ENCODE results near the gene DMAP1.
"Not testable (repeated sequence)": the region's sequence is repeated elsewhere in the genome, so short reads cannot be mapped to it uniquely, and the experiment has no call there.

The DMAP1 gene, protein sequence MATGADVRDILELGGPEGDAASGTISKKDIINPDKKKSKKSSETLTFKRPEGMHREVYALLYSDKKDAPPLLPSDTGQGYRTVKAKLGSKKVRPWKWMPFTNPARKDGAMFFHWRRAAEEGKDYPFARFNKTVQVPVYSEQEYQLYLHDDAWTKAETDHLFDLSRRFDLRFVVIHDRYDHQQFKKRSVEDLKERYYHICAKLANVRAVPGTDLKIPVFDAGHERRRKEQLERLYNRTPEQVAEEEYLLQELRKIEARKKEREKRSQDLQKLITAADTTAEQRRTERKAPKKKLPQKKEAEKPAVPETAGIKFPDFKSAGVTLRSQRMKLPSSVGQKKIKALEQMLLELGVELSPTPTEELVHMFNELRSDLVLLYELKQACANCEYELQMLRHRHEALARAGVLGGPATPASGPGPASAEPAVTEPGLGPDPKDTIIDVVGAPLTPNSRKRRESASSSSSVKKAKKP

GRCh38 chr1:44213222-44214112, at the start of gene DMAP1:
Gene DMAP1 (plus strand): TSS chr1:44213471. CDS start chr1:44213754, 283 bp downstream.
- peaks cover 30% of the 10 kb centered on the region for H3K4me1 ChIP-seq (ENCODE audit: insufficient read depth, low read length)
- no peaks in the 10 kb centered on the region for H3K9me3 ChIP-seq (ENCODE audit: low read length)
- peak within 1 kb of the TSS; percentile 76 for H3K27ac ChIP-seq (ENCODE audit: low read depth, low read length)
- peak within 1 kb of the TSS; percentile 96 for H3K9ac ChIP-seq (ENCODE audit: low read length)
- H3K4me3 ChIP-seq (ENCODE audit: low read depth in 1 of 2, low read length in 2 of 2), result peak within 1 kb of the TSS; percentile 93 to 98
- H3K36me3 ChIP-seq (ENCODE audit: insufficient read depth, low read length), result peaks cover 32% of the 10 kb centered on the region
- H3K27me3 ChIP-seq (ENCODE audit: control insufficient read depth in 1 of 2, insufficient read depth in 2 of 2, low read length in 2 of 2), result no peaks in the 10 kb centered on the region

- H3K36me3 ChIP-seq (ENCODE audit: insufficient read depth, low read length), result no peaks in the 10 kb centered on the region
- H3K4me3 ChIP-seq (ENCODE audit: low read depth in 1 of 2, low read length in 2 of 2), result no peak overlapping the region
- no peak overlapping the region for H3K9ac ChIP-seq (ENCODE audit: low read length)
- H3K4me1 ChIP-seq (ENCODE audit: insufficient read depth, low read length), result no peaks in the 10 kb centered on the region
- no peaks in the 10 kb centered on the region for H3K9me3 ChIP-seq (ENCODE audit: low read length)
- no peaks in the 10 kb centered on the region for H3K27me3 ChIP-seq (ENCODE audit: control insufficient read depth in 1 of 2, insufficient read depth in 2 of 2, low read length in 2 of 2)
- no peak overlapping the region for H3K27ac ChIP-seq (ENCODE audit: low read depth, low read length)
Measured at GRCh38 chr1:44168520-44169098, 44.7 kb upstream of the DMAP1 start.

- H3K27me3 ChIP-seq (ENCODE audit: control insufficient read depth in 1 of 2, insufficient read depth in 2 of 2, low read length in 2 of 2), result no peaks in the 10 kb centered on the region
- H3K9ac ChIP-seq (ENCODE audit: low read length), result no peak overlapping the region
- H3K9me3 ChIP-seq (ENCODE audit: low read length), result no peaks in the 10 kb centered on the region
- H3K4me1 ChIP-seq (ENCODE audit: insufficient read depth, low read length), result no peaks in the 10 kb centered on the region
- no peak overlapping the region for H3K4me3 ChIP-seq (ENCODE audit: low read depth in 1 of 2, low read length in 2 of 2)
- no peaks in the 10 kb centered on the region for H3K36me3 ChIP-seq (ENCODE audit: insufficient read depth, low read length)
- no peak overlapping the region for H3K27ac ChIP-seq (ENCODE audit: low read depth, low read length)
Measured at GRCh38 chr1:44170281-44170823, 42.9 kb upstream of the DMAP1 start.

- Histone ChIP-seq H3K27me3 (ENCODE audit: control insufficient read depth in 1 of 2, insufficient read depth in 2 of 2, low read length in 2 of 2) (no peaks in the 10 kb centered on the region), H3K4me3 (ENCODE audit: low read depth in 1 of 2, low read length in 2 of 2) (no peak overlapping the region), H3K36me3 (ENCODE audit: insufficient read depth, low read length) (no peaks in the 10 kb centered on the region), H3K9ac (ENCODE audit: low read length) (no peak overlapping the region), H3K9me3 (ENCODE audit: low read length) (no peaks in the 10 kb centered on the region), H3K4me1 (ENCODE audit: insufficient read depth, low read length) (no peaks in the 10 kb centered on the region), H3K27ac (ENCODE audit: low read depth, low read length) (no peak overlapping the region)
Measured at GRCh38 chr1:44174630-44175029, 38.6 kb upstream of the DMAP1 start.

- Histone ChIP-seq H3K4me3 (ENCODE audit: low read depth in 1 of 2, low read length in 2 of 2) (no peak overlapping the region), H3K9me3 (ENCODE audit: low read length) (no peaks in the 10 kb centered on the region), H3K27ac (ENCODE audit: low read depth, low read length) (no peak overlapping the region)
Measured at GRCh38 chr1:44200336-44200735, 12.9 kb upstream of the DMAP1 start.

DNA sequence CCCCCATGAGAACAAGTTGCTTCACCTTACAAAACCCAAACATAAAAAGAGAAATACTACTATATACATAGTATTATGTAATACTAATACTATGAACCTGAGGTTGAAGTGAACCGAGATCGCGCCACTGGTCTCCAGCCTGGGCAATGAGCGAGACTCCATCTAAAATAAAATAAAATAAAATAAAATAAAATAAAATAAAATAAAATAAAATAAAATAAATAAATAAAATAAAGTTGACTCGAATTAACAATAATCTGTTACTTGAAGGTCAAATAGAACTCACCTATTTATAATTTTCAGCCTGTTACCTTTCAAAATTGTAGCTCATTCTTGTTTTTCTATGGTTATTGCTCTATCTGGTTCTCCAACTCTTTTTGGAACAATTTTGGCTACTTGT, 6.7 kb upstream of the DMAP1 start:
- not testable (repeated sequence) for H3K36me3 ChIP-seq (ENCODE audit: insufficient read depth, low read length); H3K9ac ChIP-seq (ENCODE audit: low read length); H3K4me3 ChIP-seq (ENCODE audit: low read depth in 1 of 2, low read length in 2 of 2); H3K4me1 ChIP-seq (ENCODE audit: insufficient read depth, low read length); H3K9me3 ChIP-seq (ENCODE audit: low read length); H3K27me3 ChIP-seq (ENCODE audit: control insufficient read depth in 1 of 2, insufficient read depth in 2 of 2, low read length in 2 of 2); H3K27ac ChIP-seq (ENCODE audit: low read depth, low read length)

More at GRCh38 chr1:44200336-44200735, 12.9 kb upstream of the DMAP1 start:
- no peaks in the 10 kb centered on the region for H3K27me3 ChIP-seq (ENCODE audit: control insufficient read depth in 1 of 2, insufficient read depth in 2 of 2, low read length in 2 of 2)
- no peaks in the 10 kb centered on the region for H3K36me3 ChIP-seq (ENCODE audit: insufficient read depth, low read length)
- H3K4me1 ChIP-seq (ENCODE audit: insufficient read depth, low read length), result no peaks in the 10 kb centered on the region
- H3K9ac ChIP-seq (ENCODE audit: low read length), result no peak overlapping the region

GRCh38 chr1:44208226-44208625, 5.0 kb upstream of the DMAP1 start:
- Histone ChIP-seq H3K9me3 (ENCODE audit: low read length) (no peaks in the 10 kb centered on the region), H3K36me3 (ENCODE audit: insufficient read depth, low read length) (no peaks in the 10 kb centered on the region), H3K27ac (ENCODE audit: low read depth, low read length) (no peak overlapping the region), H3K27me3 (ENCODE audit: control insufficient read depth in 1 of 2, insufficient read depth in 2 of 2, low read length in 2 of 2) (no peaks in the 10 kb centered on the region), H3K4me1 (ENCODE audit: insufficient read depth, low read length) (peaks cover 9% of the 10 kb centered on the region), H3K4me3 (ENCODE audit: low read depth in 1 of 2, low read length in 2 of 2) (no peak overlapping the region), H3K9ac (ENCODE audit: low read length) (no peak overlapping the region)

DNA sequence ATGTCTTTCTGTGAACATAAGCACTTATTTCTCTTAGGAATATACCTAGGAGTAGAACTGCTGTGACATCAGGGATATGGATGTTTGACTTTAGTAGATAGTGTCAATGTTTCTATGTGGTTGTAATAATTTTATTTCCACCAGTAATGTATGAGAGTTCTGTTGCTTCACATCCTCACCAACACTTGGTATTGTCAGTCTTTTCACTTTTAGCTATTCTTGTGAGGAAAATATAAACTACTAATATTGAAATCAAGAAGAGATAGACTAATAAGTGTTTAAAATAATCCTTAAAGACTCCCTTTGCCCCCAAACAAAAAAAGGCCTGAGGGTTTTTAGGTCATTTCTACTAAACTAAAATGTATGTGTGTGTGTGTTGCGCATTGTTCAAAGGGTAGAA, 2.7 kb upstream of the DMAP1 start:
- no peak overlapping the region for H3K9ac ChIP-seq (ENCODE audit: low read length)
- no peaks in the 10 kb centered on the region for H3K27me3 ChIP-seq (ENCODE audit: control insufficient read depth in 1 of 2, insufficient read depth in 2 of 2, low read length in 2 of 2)
- peaks cover 6% of the 10 kb centered on the region for H3K36me3 ChIP-seq (ENCODE audit: insufficient read depth, low read length)
- no peak overlapping the region for H3K4me3 ChIP-seq (ENCODE audit: low read depth in 1 of 2, low read length in 2 of 2)
- no peaks in the 10 kb centered on the region for H3K9me3 ChIP-seq (ENCODE audit: low read length)
- H3K27ac ChIP-seq (ENCODE audit: low read depth, low read length), result no peak overlapping the region
- peaks cover 19% of the 10 kb centered on the region for H3K4me1 ChIP-seq (ENCODE audit: insufficient read depth, low read length)

GRCh38 chr1:44212355-44213221, 683 bp upstream of the DMAP1 start:
- peaks cover 24% of the 10 kb centered on the region for H3K4me1 ChIP-seq (ENCODE audit: insufficient read depth, low read length)
- H3K9me3 ChIP-seq (ENCODE audit: low read length), result no peaks in the 10 kb centered on the region
- peak overlapping the region; percentile 93 to 98 for H3K4me3 ChIP-seq (ENCODE audit: low read depth in 1 of 2, low read length in 2 of 2)
- H3K36me3 ChIP-seq (ENCODE audit: insufficient read depth, low read length), result peaks cover 23% of the 10 kb centered on the region
- peak overlapping the region; percentile 53 for H3K27ac ChIP-seq (ENCODE audit: low read depth, low read length)
- H3K27me3 ChIP-seq (ENCODE audit: control insufficient read depth in 1 of 2, insufficient read depth in 2 of 2, low read length in 2 of 2), result no peaks in the 10 kb centered on the region
- H3K9ac ChIP-seq (ENCODE audit: low read length), result peak overlapping the region; percentile 96

DNA sequence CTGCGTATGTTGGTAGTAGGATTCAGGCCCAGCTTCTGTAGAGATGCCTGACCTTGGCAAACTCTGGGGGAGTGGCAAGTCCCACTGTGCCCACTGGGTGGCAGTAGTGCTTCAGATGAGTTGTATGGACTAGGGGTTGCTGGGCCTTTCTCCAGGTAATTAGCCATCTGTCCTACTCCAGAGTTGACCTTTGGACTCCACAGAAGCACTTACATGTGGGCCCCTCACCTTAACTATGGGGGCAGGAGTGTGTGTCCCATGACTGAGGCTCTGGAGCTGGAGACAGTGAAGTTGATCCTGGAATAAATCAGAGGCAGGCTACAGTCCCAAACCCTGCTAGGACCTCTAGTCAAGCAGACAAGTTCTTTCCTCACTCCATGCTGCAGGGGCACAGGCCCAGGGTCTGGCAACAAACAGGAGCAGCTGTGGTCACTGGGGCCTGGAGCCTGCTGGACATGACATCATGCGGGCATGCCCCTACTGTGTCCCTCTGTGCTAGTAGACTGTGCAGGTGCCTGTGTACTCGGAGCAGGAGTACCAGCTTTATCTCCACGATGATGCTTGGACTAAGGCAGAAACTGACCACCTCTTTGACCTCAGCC, 4.6 kb downstream of the DMAP1 start:
- Histone ChIP-seq H3K4me1 (ENCODE audit: insufficient read depth, low read length) (peaks cover 21% of the 10 kb centered on the region), H3K36me3 (ENCODE audit: insufficient read depth, low read length) (peaks cover 62% of the 10 kb centered on the region), H3K27me3 (ENCODE audit: control insufficient read depth in 1 of 2, insufficient read depth in 2 of 2, low read length in 2 of 2) (no peaks in the 10 kb centered on the region), H3K9me3 (ENCODE audit: low read length) (no peaks in the 10 kb centered on the region), H3K27ac (ENCODE audit: low read depth, low read length) (no peak overlapping the region), H3K9ac (ENCODE audit: low read length) (no peak overlapping the region), H3K4me3 (ENCODE audit: low read depth in 1 of 2, low read length in 2 of 2) (no peak overlapping the region)

Measured in muscle layer of colon (tissue), 2 donors.